DMS 273 (cell line): ENCODE data around the gene KRT80.

ENCODE experiments used
- DNase-seq: peaks from one replicate; lab custom pipeline; 2025; ENCODE audit not compliant: unreplicated experiment; lab: John Stamatoyannopoulos, UW

KRT80 gene

GRCh38 chr12:52156757-52157565 is 34.9 kb downstream of the KRT80 start:
- peak; percentile 80 for DNase-seq

- no peak for DNase-seq
Observed at GRCh38 chr12:52156311-52156710, 35.5 kb downstream of the KRT80 start.

GRCh38 chr12:52155048-52155868 is 36.6 kb downstream of the KRT80 start:
- DNase-seq: no peak

- DNase-seq: no peak
Observed at GRCh38 chr12:52152905-52153317, 38.9 kb downstream of the KRT80 start.

- DNase-seq: peak; percentile 76
Observed at GRCh38 chr12:52151837-52152783, 39.7 kb downstream of the KRT80 start.

- no peak for DNase-seq
Observed at GRCh38 chr12:52151153-52151836, 40.5 kb downstream of the KRT80 start.

GRCh38 chr12:52149651-52150241 is 42.1 kb downstream of the KRT80 start:
- peak; percentile 21 for DNase-seq

GRCh38 chr12:52149182-52149641 is 42.6 kb downstream of the KRT80 start:
- no peak for DNase-seq

GRCh38 chr12:52148464-52149181 is 43.2 kb downstream of the KRT80 start:
- peak; percentile 14 for DNase-seq

- no peak for DNase-seq
Observed at GRCh38 chr12:52147964-52148463, 43.8 kb downstream of the KRT80 start.

GRCh38 chr12:52147367-52147963 is 44.3 kb downstream of the KRT80 start:
- DNase-seq: peak; percentile 14

GRCh38 chr12:52146822-52147366 is 44.9 kb downstream of the KRT80 start:
- DNase-seq: no peak

- DNase-seq: no peak
Observed at GRCh38 chr12:52146089-52146821, 45.6 kb downstream of the KRT80 start.

- DNase-seq: no peak
Observed at GRCh38 chr12:52145228-52146088, 46.4 kb downstream of the KRT80 start.

- DNase-seq: no peak
Observed at GRCh38 chr12:52144512-52145227, 47.1 kb downstream of the KRT80 start.

- DNase-seq: no peak
Observed at GRCh38 chr12:52142431-52142830, 49.4 kb downstream of the KRT80 start.
